GM12878 (cell line): ENCODE measurements around the gene HINFP. TPM values are rescaled to one million over a fixed set of nuclear protein-coding genes. Genes with fewer than 3 reads are reported as not detected.

Experiments
- ATAC-seq: fragments of 200-7000 bp; cut with Tn5 transposase; 3 replicates; pipeline ENCODE4 v1.9.1; 2020; ENCODE audit warnings: mild to moderate bottlenecking, moderate library complexity
- BruUV-seq: library from RNA; stranded (reverse); fragments of 400-500 nt; replicated peaks from 2 replicates; lab custom pipeline; 2021; lab: Mats Ljungman, UMichigan
- CTCF ChIA-PET: fragments of 300-600 bp; sonication (Branson Sonifier 250); formaldehyde crosslinking; extraction: SDS; loops from one replicate; lab custom pipeline; 2021; ENCODE audit warnings: inconsistent platforms; lab: Yijun Ruan, JAX
- POLR2A ChIA-PET: fragments of 350-600 bp; formaldehyde crosslinking; extraction: SDS; loops from one replicate; lab custom pipeline; 2021; ENCODE audit warnings: inconsistent platforms; lab: Charles Lee
- RAD21 ChIA-PET: fragments of 300-600 bp; sonication (Branson Sonifier 250); formaldehyde crosslinking; loops from one replicate; lab custom pipeline; 2023; ENCODE audit warnings: antibody characterized with exemption; ENCODE audit not compliant: unreplicated experiment; lab: Charles Lee
- SMC1A ChIA-PET: fragments of 300-600 bp; sonication (Branson Sonifier 250); formaldehyde crosslinking; loops from one replicate; lab custom pipeline; 2023; ENCODE audit not compliant: unreplicated experiment, uncharacterized antibody; lab: Charles Lee
- DNase-seq: peaks from one replicate; pipeline ENCODE4 v3.0.0-alpha.2; 2011; ENCODE audit warnings: low read depth, low spot score
- FAIRE-seq: peaks from 3 replicates; lab custom pipeline; 2011; peaks lifted over from hg19 to GRCh38; lab: Jason Lieb, UNC
- H2AFZ ChIP-seq: 2 replicates; pipeline ENCODE4 v1.6.0; 2011; ENCODE audit warnings: low read depth, low read length, control low read depth; ENCODE audit not compliant: control insufficient read depth
- H3K27ac ChIP-seq: 2 replicates; pipeline ENCODE4 v1.5.1; 2011; ENCODE audit warnings: control low read depth; ENCODE audit not compliant: control insufficient read depth, insufficient read depth
- H3K27me3 ChIP-seq, 2 experiments: replicated peaks in 1 of 2; 2 replicates each; pipeline versions ENCODE4 v1.6.0 to v1.6.1; 2011; ENCODE audit warnings: low read length in 1 of 2; ENCODE audit not compliant: control insufficient read depth in 2 of 2, insufficient read depth in 2 of 2
- H3K36me3 ChIP-seq, 2 experiments: 2 replicates each; pipeline ENCODE4 v1.5.1; 2011; ENCODE audit warnings: low read length in 1 of 2; ENCODE audit not compliant: control insufficient read depth in 2 of 2, insufficient read depth in 2 of 2
- H3K4me1 ChIP-seq: 2 replicates; pipeline ENCODE4 v1.6.1; 2011; ENCODE audit warnings: mild to moderate bottlenecking, low read length, moderate library complexity, mixed read lengths; ENCODE audit not compliant: control insufficient read depth, insufficient read depth
- H3K4me2 ChIP-seq: 2 replicates; pipeline ENCODE4 v1.6.0; 2011; ENCODE audit warnings: control low read depth; ENCODE audit not compliant: control insufficient read depth, insufficient read depth
- H3K4me3 ChIP-seq: fragments of 200-600 bp; sonication (generic); 2 replicates; pipeline ENCODE4 v1.5.1; 2016
- H3K79me2 ChIP-seq: 2 replicates; pipeline ENCODE4 v1.6.0; 2011; ENCODE audit warnings: low read length; ENCODE audit not compliant: control insufficient read depth, insufficient read depth
- H3K9ac ChIP-seq: 2 replicates; pipeline ENCODE4 v1.8.0; 2011; ENCODE audit warnings: low read length, control low read depth, mixed read lengths; ENCODE audit not compliant: control insufficient read depth, insufficient read depth
- H3K9me3 ChIP-seq: replicated peaks from 3 replicates; pipeline ENCODE4 v1.5.1; 2011; ENCODE audit warnings: mild to moderate bottlenecking, low read length; ENCODE audit not compliant: control insufficient read depth, insufficient read depth
- H4K20me1 ChIP-seq: 2 replicates; pipeline ENCODE4 v1.6.0; 2011; ENCODE audit not compliant: control insufficient read depth, insufficient read depth
- HDAC6 ChIP-seq: fragments of 200-600 bp; sonication (generic); IDR thresholded peaks from one replicate; pipeline ENCODE4 v1.8.0; 2017; ENCODE audit warnings: antibody characterized with exemption; ENCODE audit not compliant: unreplicated experiment
- HDGF ChIP-seq: fragments of 450-650 bp; IDR thresholded peaks from 2 replicates; pipeline ENCODE4 v1.6.1; 2016; ENCODE audit warnings: antibody characterized with exemption
- IRF5 ChIP-seq: fragments of 450-650 bp; IDR thresholded peaks from 2 replicates; pipeline ENCODE4 v1.6.1; 2017; ENCODE audit warnings: borderline replicate concordance
- MEF2A ChIP-seq: IDR thresholded peaks from 2 replicates; pipeline ENCODE4 v1.6.1; 2011; ENCODE audit warnings: low read depth, mild to moderate bottlenecking, low read length, moderate library complexity; ENCODE audit not compliant: insufficient read depth
- PAX5 ChIP-seq: IDR thresholded peaks from 2 replicates; pipeline ENCODE4 v1.6.1; 2011; ENCODE audit warnings: low read depth, low read length, borderline replicate concordance
- ZNF592 ChIP-seq: fragments of 450-650 bp; IDR thresholded peaks from 2 replicates; pipeline ENCODE4 v1.6.1; 2017; ENCODE audit warnings: mild to moderate bottlenecking, moderate library complexity
- WGBS: methylation state at CpG from one replicate; pipeline ENCODE4 v1.1.6; 2016; ENCODE audit warnings: low lambda C conversion rate; ENCODE audit not compliant: insufficient replicate concordance, insufficient coverage; ENCODE audit errors: missing lambda C conversion rate; 5-methylcytosine and 5-hydroxymethylcytosine counted together
- in situ Hi-C: fragments of 300-500 bp; cut with MboI; formaldehyde crosslinking; loops from 9 replicates; pipeline ENCODE4 v1.14.3; 2018; ENCODE audit warnings: mixed read lengths
- intact Hi-C: fragments of 100-400 bp; cut with micrococcal nuclease; formaldehyde crosslinking; loops from one replicate; pipeline ENCODE4 v1.14.2; 2022; ENCODE audit not compliant: unreplicated experiment
- polyA plus RNA-seq, 11 experiments: library from polyadenylated mRNA; depleted of rRNA in 4 of 11; unstranded in 6 of 11; stranded (reverse) in 5 of 11; fragments of >200 nt; fragmentation: Nextera tagmentation in 4 of 11; fragmentation: Illumina TruSeq in 1 of 11; extraction: Ambion mirVana in 4 of 11; extraction: Trizol in 1 of 11; gene quantifications; 1 replicate in 1 of 11; 2 replicates in 10 of 11; pipeline versions ENCODE4 v1.2.1 to v1.2.3, GENCODE V29; 2011 to 2016; ENCODE audit warnings: inconsistent platforms in 2 of 11, missing spikeins in 2 of 11, low read depth in 1 of 11
- total RNA-seq, 4 experiments: library from RNA; depleted of rRNA in 3 of 4; stranded (reverse); fragments of >200 nt in 3 of 4; fragmentation: Illumina TruSeq in 1 of 4; extraction: Trizol in 1 of 4; gene quantifications; 2 replicates each; pipeline versions ENCODE4 v1.2.1 to v1.2.3, GENCODE V29; 2013 to 2021

Gene HINFP
- total and polyA plus RNA-seq, 10 of the 15 experiments (the other 5 are each of a cell fraction or from before 2014, with no cell fraction given) = 13.1 to 26.3 (median 18.6) TPM

GRCh38 chr11:119158467-119158866, 37.1 kb downstream of the HINFP start:
- TF ChIP-seq ZNF592 (no peak), MEF2A (no peak), IRF5 (no peak), HDAC6 (no peak), HDGF (no peak), PAX5 (no peak)
- TF ChIP-seq, all 136 proteins: peak for 0
- H3K36me3 ChIP-seq = no peaks in the 10 kb centered on the region
- ChIA-PET SMC1A (no interaction called here), POLR2A (interaction anchor here (1.2 kb wide), 1 partner anchor 51 kb away, joined by 4 read pairs; the partner anchor contains the start of gene C2CD2L), CTCF (interaction anchor here (0.7 kb wide), 1 partner anchor 48 kb away, joined by 3 read pairs; no protein-coding TSS in a partner anchor), RAD21 (no interaction called here)
- H4K20me1 ChIP-seq = no peaks in the 10 kb centered on the region
- BruUV-seq = no TSS peak
- H2AFZ ChIP-seq = no peak overlapping the region
- H3K9me3 ChIP-seq = no peaks in the 10 kb centered on the region
- no peak for DNase-seq
- FAIRE-seq = no peak
- intact Hi-C loops (no loop called here), in situ Hi-C loops (no loop called here)
- no peak for ATAC-seq
- H3K4me2 ChIP-seq = no peak overlapping the region
- no peaks in the 10 kb centered on the region for H3K4me1 ChIP-seq
- WGBS = 51% methylated on average over 13 of the region's 13 CpGs
- H3K79me2 ChIP-seq = no peaks in the 10 kb centered on the region
- no peak overlapping the region for H3K9ac ChIP-seq
- no peak overlapping the region for H3K27ac ChIP-seq
- H3K27me3 ChIP-seq = no peaks in the 10 kb centered on the region; a peak in 1 of 4 replicates
- no peak overlapping the region for H3K4me3 ChIP-seq
